Common myeloid progenitor, CD34-positive (primary cell): Measurements from ENCODE around the gene TLE7.

Source experiments
- CTCF ChIA-PET: fragments of 350-600 bp; sonication (Branson Sonifier 250); formaldehyde crosslinking; loops from one replicate; lab custom pipeline; 2021; ENCODE audit warnings: antibody characterized with exemption; lab: Charles Lee
- POLR2A ChIA-PET: fragments of 350-600 bp; sonication (Branson Sonifier 250); formaldehyde crosslinking; loops from one replicate; lab custom pipeline; 2021; ENCODE audit warnings: antibody characterized with exemption; lab: Charles Lee
- DNase-seq, 3 donors: peaks; one replicate each; pipeline versions ENCODE4 v3.0.0 to v3.0.0-alpha.2; 2013
- H3K27ac ChIP-seq, 2 experiments: 1 replicate in 1 of 2; 2 replicates in 1 of 2; pipeline ENCODE4 v1.7.0; 2013; ENCODE audit warnings: inconsistent platforms in 2 of 2, low read length in 2 of 2, mild to moderate bottlenecking in 2 of 2, low read depth in 1 of 2, moderate library complexity in 1 of 2; ENCODE audit not compliant: severe bottlenecking in 2 of 2, insufficient read depth in 1 of 2, poor library complexity in 1 of 2
- H3K27me3 ChIP-seq, 5 experiments: replicated peaks in 2 of 5; 1 replicate in 3 of 5; 2 replicates in 2 of 5; pipeline versions ENCODE4 v1.6.1 to v1.7.0; 2013; ENCODE audit warnings: low read length in 4 of 5, mild to moderate bottlenecking in 2 of 5, moderate library complexity in 2 of 5, inconsistent platforms in 1 of 5; ENCODE audit not compliant: insufficient read depth in 5 of 5, control insufficient read depth in 4 of 5
- H3K36me3 ChIP-seq, 4 experiments: 1 replicate in 2 of 4; 2 replicates in 2 of 4; pipeline versions ENCODE4 v1.6.1 to v1.7.0; 2013; ENCODE audit warnings: low read length in 3 of 4, control low read depth in 1 of 4, mild to moderate bottlenecking in 1 of 4; ENCODE audit not compliant: control insufficient read depth in 4 of 4, insufficient read depth in 4 of 4
- H3K4me1 ChIP-seq, 4 experiments: 1 replicate in 3 of 4; 2 replicates in 1 of 4; pipeline versions ENCODE4 v1.6.1 to v1.7.1; 2013; ENCODE audit warnings: low read length in 3 of 4, mild to moderate bottlenecking in 3 of 4, control low read depth in 1 of 4, inconsistent platforms in 1 of 4, moderate library complexity in 1 of 4; ENCODE audit not compliant: control insufficient read depth in 4 of 4, insufficient read depth in 4 of 4; ENCODE audit errors: control extremely low read depth in 1 of 4
- H3K4me3 ChIP-seq, 7 experiments: 1 replicate in 4 of 7; 2 replicates in 3 of 7; pipeline versions ENCODE4 v1.5.1 to v1.7.0; 2013; ENCODE audit warnings: mild to moderate bottlenecking in 7 of 7, low read length in 6 of 7, moderate library complexity in 6 of 7, inconsistent platforms in 2 of 7, low read depth in 2 of 7, control low read depth in 1 of 7; ENCODE audit not compliant: insufficient read depth in 4 of 7, control insufficient read depth in 1 of 7; ENCODE audit errors: extremely low read depth in 1 of 7
- H3K9me3 ChIP-seq, 5 experiments: 1 replicate in 4 of 5; 2 replicates in 1 of 5; pipeline versions ENCODE4 v1.6.1 to v1.7.1; 2013; ENCODE audit warnings: low read length in 4 of 5, mild to moderate bottlenecking in 2 of 5, inconsistent platforms in 1 of 5, low read depth in 1 of 5, moderate library complexity in 1 of 5; ENCODE audit not compliant: control insufficient read depth in 4 of 5, insufficient read depth in 2 of 5; ENCODE audit errors: control extremely low read depth in 1 of 5
- WGBS: methylation state at CpG from one replicate; pipeline ENCODE4 v1.1.5; 2013; ENCODE audit not compliant: insufficient coverage; 5-methylcytosine and 5-hydroxymethylcytosine counted together

The TLE7 gene

GRCh38 chr16:71456801-71457200 lies 14.9 kb upstream of the TLE7 start:
- Histone ChIP-seq H3K4me1 (peaks cover 0 to 10% (median 5%) of the 10 kb centered on the region in 4 experiments), H3K4me3 (no peak overlapping the region), H3K27ac (no peak overlapping the region), H3K27me3 (no peaks in the 10 kb centered on the region), H3K36me3 (peaks cover 19 to 55% (median 40%) of the 10 kb centered on the region in 4 experiments), H3K9me3 (peaks cover 8 to 54% (median 20%) of the 10 kb centered on the region in 5 experiments)
- DNase-seq = no peak
- 100% methylated on average over 3 of the region's 4 CpGs for WGBS
- ChIA-PET CTCF (interaction anchor here (3.3 kb wide), 1 partner anchor 43 kb away, joined by 9 read pairs; no protein-coding TSS in a partner anchor), POLR2A (no interaction called here)

DNA sequence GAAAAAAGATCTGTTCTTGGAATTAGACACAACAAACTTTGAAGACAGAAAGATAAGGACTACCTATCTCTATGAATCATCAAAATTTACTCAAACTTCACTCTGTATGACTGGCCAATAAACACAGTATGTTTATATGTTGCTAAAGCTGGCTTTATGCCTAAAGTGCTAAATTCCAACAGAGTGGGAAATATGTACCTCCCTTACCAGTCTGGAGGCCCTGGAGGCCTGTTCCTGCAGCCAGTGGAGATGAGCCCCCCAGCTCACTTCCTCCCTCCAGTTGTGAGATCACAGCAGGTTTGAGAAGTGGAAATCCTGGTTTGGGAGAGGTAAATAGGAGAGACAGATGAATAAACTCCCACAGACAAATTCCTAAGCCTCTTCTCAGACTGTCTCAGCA lies 11.2 kb upstream of the TLE7 start:
- H3K27me3 ChIP-seq = no peaks in the 10 kb centered on the region
- DNase-seq = no peak
- no peak overlapping the region for H3K4me3 ChIP-seq
- peaks cover 38 to 91% (median 70%) of the 10 kb centered on the region in 4 experiments for H3K36me3 ChIP-seq
- POLR2A ChIA-PET = no interaction called here
- H3K9me3 ChIP-seq = peaks cover 16 to 86% (median 55%) of the 10 kb centered on the region in 5 experiments
- H3K4me1 ChIP-seq = no peaks in the 10 kb centered on the region
- CTCF ChIA-PET = interaction anchor here (1.4 kb wide), 1 partner anchor 46 kb away, joined by 3 read pairs; no protein-coding TSS in a partner anchor
- H3K27ac ChIP-seq = no peak overlapping the region

DNA sequence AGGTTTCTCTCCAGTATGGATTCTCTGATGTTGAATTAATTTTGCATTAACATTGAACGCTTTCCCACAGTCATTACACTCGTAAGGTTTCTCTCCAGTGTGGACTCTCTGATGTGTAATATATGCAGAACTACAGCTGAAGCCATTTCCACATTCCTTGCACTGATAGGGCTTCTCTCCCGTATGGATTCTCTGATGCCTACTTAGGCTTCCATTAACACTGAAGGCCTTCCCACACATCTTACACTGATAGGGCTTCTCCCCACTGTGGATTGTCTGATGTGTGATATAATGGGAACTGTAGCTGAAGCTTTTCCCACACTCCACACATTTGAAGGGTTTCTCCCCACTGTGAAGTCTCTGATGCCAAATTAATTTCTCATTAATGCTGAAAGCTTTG lies 7.2 kb upstream of the TLE7 start:
- ChIA-PET POLR2A (no interaction called here), CTCF (no interaction called here)
- Histone ChIP-seq H3K27ac (no peak overlapping the region), H3K36me3 (peaks cover 29 to 61% (median 48%) of the 10 kb centered on the region in 4 experiments), H3K9me3 (peaks cover 22 to 94% (median 75%) of the 10 kb centered on the region in 5 experiments), H3K4me1 (no peaks in the 10 kb centered on the region), H3K4me3 (no peak overlapping the region), H3K27me3 (no peaks in the 10 kb centered on the region)
- no CpG with 5 or more reads among the region's 3 CpGs for WGBS
- peak in 1 of 3 donors; percentile 9 for DNase-seq

- Histone ChIP-seq H3K27me3 (no peaks in the 10 kb centered on the region), H3K4me1 (no peaks in the 10 kb centered on the region), H3K9me3 (peaks cover 22 to 94% (median 74%) of the 10 kb centered on the region in 5 experiments), H3K27ac (no peak overlapping the region), H3K4me3 (no peak overlapping the region), H3K36me3 (peaks cover 25 to 55% (median 42%) of the 10 kb centered on the region in 4 experiments)
- DNase-seq = no peak
- WGBS = 100% methylated on average over 5 of the region's 7 CpGs
- ChIA-PET CTCF (no interaction called here), POLR2A (no interaction called here)
Observed at GRCh38 chr16:71448274-71448866, 6.5 kb upstream of the TLE7 start.

GRCh38 chr16:71443714-71444113 lies 1.9 kb upstream of the TLE7 start:
- no peak for DNase-seq

DNA sequence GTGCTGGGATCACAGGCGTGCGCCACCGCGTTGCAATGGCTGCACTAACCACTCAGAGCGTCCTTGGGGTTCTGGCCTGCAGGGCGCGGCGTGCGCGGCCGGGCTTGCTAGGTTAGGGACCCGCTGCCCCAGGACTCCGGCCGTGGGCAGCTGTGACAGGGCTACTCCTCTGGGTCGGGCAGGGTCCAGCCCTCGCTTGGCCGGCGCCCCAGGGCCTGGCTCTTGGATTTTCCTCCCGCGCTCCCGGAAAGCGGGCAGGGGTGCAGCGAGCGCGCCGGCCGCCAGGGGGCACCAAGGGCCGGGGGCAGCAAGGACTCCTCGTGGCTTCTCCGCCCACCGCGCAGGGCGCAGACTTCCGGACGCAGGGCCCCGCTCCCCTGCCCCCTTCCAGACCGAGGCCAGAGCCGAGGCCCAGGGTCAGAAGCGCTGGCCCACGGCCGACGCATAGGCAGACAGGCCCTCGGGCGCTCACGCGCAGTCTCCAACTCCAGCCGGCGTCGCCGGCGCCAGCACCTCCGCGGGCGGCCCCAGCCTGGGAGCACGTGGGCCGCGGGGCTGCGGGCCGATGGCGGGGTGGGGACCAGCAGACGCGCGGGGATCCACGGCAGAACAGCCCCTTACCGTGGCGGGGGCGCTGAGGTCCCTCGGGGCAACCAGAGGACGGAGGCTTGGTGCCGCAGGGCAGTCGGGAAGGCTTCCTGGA lies 355 bp downstream of the TLE7 start:
- CTCF ChIA-PET = no interaction called here
- WGBS = 38% methylated on average over 63 of the region's 71 CpGs
- H3K36me3 ChIP-seq = no peaks in the 10 kb centered on the region
- H3K27me3 ChIP-seq = peaks cover 0 to 34% (median 3%) of the 10 kb centered on the region in 5 experiments
- no peaks in the 10 kb centered on the region for H3K4me1 ChIP-seq
- POLR2A ChIA-PET = no interaction called here
- H3K9me3 ChIP-seq = peaks cover 0 to 56% (median 34%) of the 10 kb centered on the region in 5 experiments
- no peak overlapping the region for H3K4me3 ChIP-seq
- H3K27ac ChIP-seq = no peak overlapping the region
- DNase-seq = peak in 1 of 3 donors; percentile 14

More at GRCh38 chr16:71443714-71444113, 1.9 kb upstream of the TLE7 start:
- Histone ChIP-seq H3K27me3 (peaks cover 0 to 33% (median 2%) of the 10 kb centered on the region in 5 experiments), H3K9me3 (peaks cover 10 to 66% (median 51%) of the 10 kb centered on the region in 5 experiments), H3K4me3 (no peak overlapping the region), H3K36me3 (peaks cover 3 to 8% (median 5%) of the 10 kb centered on the region in 4 experiments), H3K27ac (no peak overlapping the region), H3K4me1 (no peaks in the 10 kb centered on the region)
- 100% methylated on average over 6 of the region's 6 CpGs for WGBS
- ChIA-PET CTCF (no interaction called here), POLR2A (no interaction called here)
